ENCODE results near the gene MGMT. TPM values are rescaled to one million over a fixed set of nuclear protein-coding genes. Genes with fewer than 3 reads are reported as not detected.

The MGMT gene
- total and polyA plus RNA-seq, 9 of the 15 experiments (the other 6 are each of a cell fraction or from before 2014, with no cell fraction given), result 0.03 to 0.29 (median 0.11) TPM; not detected in 4

DNA sequence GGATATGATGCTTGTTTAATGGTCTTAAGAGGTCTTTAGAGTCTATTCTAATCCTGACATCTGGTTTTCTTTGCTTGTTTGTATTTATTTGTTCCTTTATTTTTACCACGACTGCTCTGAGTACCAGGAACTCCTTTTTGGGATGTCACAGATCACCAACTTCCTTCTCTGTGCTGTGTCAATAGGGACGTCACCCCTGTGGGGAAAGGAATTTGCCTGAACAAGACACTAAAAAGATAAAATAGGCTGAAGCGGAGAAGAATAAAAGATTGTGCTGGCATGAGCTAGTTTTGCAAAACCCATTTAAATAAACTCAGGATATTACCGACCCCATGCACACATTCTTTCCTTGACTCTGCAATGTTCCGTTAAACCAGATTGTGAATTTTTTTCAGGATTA, 27.7 kb downstream of the MGMT start (continued):
- TF ChIP-seq RBM25 (IDR thresholded peaks at IDR 0.05; ENCODE audit: low read depth, low read length, severe bottlenecking) (no peak), CEBPG (CRISPR knock-in tag; IDR thresholded peaks at IDR 0.05) (no peak), CEBPG (tag; conservative IDR thresholded peaks at IDR 0.05 in 1 of 2, IDR thresholded peaks at IDR 0.05 in 1 of 2) (no peak), XRCC5 (IDR thresholded peaks at IDR 0.05; ENCODE audit: low read depth, low read length) (no peak), MEF2A (IDR thresholded peaks at IDR 0.05; ENCODE audit: control insufficient read depth, low read depth, low read length) (no peak), HCFC1 (IDR thresholded peaks at IDR 0.05; ENCODE audit: low read depth, low read length) (no peak), HOXB6 (CRISPR knock-in tag; IDR thresholded peaks at IDR 0.05; ENCODE audit: borderline replicate concordance) (no peak), CBFB (CRISPR knock-in tag; IDR thresholded peaks at IDR 0.05) (no peak), SP2 (IDR thresholded peaks at IDR 0.05; ENCODE audit: extremely low read depth, low read depth, low read length, poor library complexity, severe bottlenecking) (no peak), ARID2 (IDR thresholded peaks at IDR 0.05) (no peak), EGR1 (conservative IDR thresholded peaks at IDR 0.05) (no peak), EWSR1 (IDR thresholded peaks at IDR 0.05; ENCODE audit: borderline replicate concordance, low read depth, partially characterized antibody) (no peak)
- TF ChIP-seq, protein P1, sequence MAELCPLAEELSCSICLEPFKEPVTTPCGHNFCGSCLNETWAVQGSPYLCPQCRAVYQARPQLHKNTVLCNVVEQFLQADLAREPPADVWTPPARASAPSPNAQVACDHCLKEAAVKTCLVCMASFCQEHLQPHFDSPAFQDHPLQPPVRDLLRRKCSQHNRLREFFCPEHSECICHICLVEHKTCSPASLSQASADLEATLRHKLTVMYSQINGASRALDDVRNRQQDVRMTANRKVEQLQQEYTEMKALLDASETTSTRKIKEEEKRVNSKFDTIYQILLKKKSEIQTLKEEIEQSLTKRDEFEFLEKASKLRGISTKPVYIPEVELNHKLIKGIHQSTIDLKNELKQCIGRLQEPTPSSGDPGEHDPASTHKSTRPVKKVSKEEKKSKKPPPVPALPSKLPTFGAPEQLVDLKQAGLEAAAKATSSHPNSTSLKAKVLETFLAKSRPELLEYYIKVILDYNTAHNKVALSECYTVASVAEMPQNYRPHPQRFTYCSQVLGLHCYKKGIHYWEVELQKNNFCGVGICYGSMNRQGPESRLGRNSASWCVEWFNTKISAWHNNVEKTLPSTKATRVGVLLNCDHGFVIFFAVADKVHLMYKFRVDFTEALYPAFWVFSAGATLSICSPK (IDR thresholded peaks at IDR 0.05; ENCODE audit: borderline replicate concordance), result no peak
- TF ChIP-seq, protein P2, sequence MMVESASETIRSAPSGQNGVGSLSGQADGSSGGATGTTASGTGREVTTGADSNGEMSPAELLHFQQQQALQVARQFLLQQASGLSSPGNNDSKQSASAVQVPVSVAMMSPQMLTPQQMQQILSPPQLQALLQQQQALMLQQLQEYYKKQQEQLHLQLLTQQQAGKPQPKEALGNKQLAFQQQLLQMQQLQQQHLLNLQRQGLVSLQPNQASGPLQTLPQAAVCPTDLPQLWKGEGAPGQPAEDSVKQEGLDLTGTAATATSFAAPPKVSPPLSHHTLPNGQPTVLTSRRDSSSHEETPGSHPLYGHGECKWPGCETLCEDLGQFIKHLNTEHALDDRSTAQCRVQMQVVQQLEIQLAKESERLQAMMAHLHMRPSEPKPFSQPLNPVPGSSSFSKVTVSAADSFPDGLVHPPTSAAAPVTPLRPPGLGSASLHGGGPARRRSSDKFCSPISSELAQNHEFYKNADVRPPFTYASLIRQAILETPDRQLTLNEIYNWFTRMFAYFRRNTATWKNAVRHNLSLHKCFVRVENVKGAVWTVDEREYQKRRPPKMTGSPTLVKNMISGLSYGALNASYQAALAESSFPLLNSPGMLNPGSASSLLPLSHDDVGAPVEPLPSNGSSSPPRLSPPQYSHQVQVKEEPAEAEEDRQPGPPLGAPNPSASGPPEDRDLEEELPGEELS (CRISPR knock-in tag; IDR thresholded peaks at IDR 0.05; ENCODE audit: borderline replicate concordance), result no peak
- TF ChIP-seq, protein P3, sequence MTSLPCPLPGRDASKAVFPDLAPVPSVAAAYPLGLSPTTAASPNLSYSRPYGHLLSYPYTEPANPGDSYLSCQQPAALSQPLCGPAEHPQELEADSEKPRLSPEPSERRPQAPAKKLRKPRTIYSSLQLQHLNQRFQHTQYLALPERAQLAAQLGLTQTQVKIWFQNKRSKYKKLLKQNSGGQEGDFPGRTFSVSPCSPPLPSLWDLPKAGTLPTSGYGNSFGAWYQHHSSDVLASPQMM (CRISPR knock-in tag; IDR thresholded peaks at IDR 0.05), result no peak

Data from K562 (cell line).